GM23338 (cell line): ENCODE results near the gene FKBP5. TPM values are rescaled to one million over a fixed set of nuclear protein-coding genes. Genes with fewer than 3 reads are reported as not detected.

Source experiments
- ATAC-seq: fragments of 200-7000 bp; cut with Tn5 transposase; 3 replicates; pipeline ENCODE4 v1.9.1; 2020
- DNase-seq: peaks from one replicate; pipeline ENCODE4 v3.0.0-alpha.2; 2015; ENCODE audit warnings: low spot score
- H2AFZ ChIP-seq: fragments of 200-600 bp; sonication (generic); 2 replicates; pipeline ENCODE4 v1.8.0; 2016; ENCODE audit warnings: antibody characterized with exemption, mild to moderate bottlenecking, moderate library complexity
- H3F3A ChIP-seq: fragments of 200-600 bp; sonication (generic); replicated peaks from 2 replicates; pipeline ENCODE4 v1.8.0; 2017; ENCODE audit warnings: antibody characterized with exemption, mixed run types, low read depth
- H3K27ac ChIP-seq: fragments of 200-600 bp; sonication (generic); 2 replicates; pipeline ENCODE4 v1.6.1; 2016; ENCODE audit warnings: low read depth
- H3K27me3 ChIP-seq: fragments of 200-600 bp; sonication (generic); 2 replicates; pipeline ENCODE4 v1.8.0; 2016; ENCODE audit warnings: mild to moderate bottlenecking, mixed run types, moderate library complexity; ENCODE audit not compliant: insufficient read depth
- H3K36me3 ChIP-seq: fragments of 200-600 bp; sonication (generic); 2 replicates; pipeline ENCODE4 v1.8.0; 2016; ENCODE audit warnings: mild to moderate bottlenecking; ENCODE audit not compliant: insufficient read depth
- H3K4me1 ChIP-seq: fragments of 200-600 bp; sonication (generic); 2 replicates; pipeline ENCODE4 v1.8.0; 2016; ENCODE audit warnings: mild to moderate bottlenecking, moderate library complexity; ENCODE audit not compliant: insufficient read depth
- H3K4me2 ChIP-seq: fragments of 200-600 bp; sonication (generic); 2 replicates; pipeline ENCODE4 v1.7.1; 2017; ENCODE audit warnings: mixed run types
- H3K4me3 ChIP-seq: fragments of 200-600 bp; sonication (generic); 2 replicates; pipeline ENCODE4 v1.6.1; 2016; ENCODE audit warnings: mixed run types
- H3K79me2 ChIP-seq: fragments of 200-600 bp; sonication (generic); replicated peaks from 2 replicates; pipeline ENCODE4 v1.8.0; 2017; ENCODE audit warnings: mild to moderate bottlenecking; ENCODE audit not compliant: insufficient read depth
- H3K9me2 ChIP-seq: fragments of 200-600 bp; sonication (generic); 2 replicates; pipeline ENCODE4 v1.8.0; 2017; ENCODE audit not compliant: insufficient read depth
- H4K20me1 ChIP-seq: fragments of 200-600 bp; sonication (generic); replicated peaks from 2 replicates; pipeline ENCODE4 v1.8.0; 2017; ENCODE audit warnings: mild to moderate bottlenecking; ENCODE audit not compliant: insufficient read depth
- H3K27ac Mint-ChIP-seq: 2 replicates; pipeline ENCODE4 v1.8.0; 2020; ENCODE audit warnings: inconsistent platforms, mild to moderate bottlenecking, moderate library complexity, mixed read lengths
- H3K27me3 Mint-ChIP-seq: 3 replicates; pipeline ENCODE4 v1.8.0; 2022; ENCODE audit warnings: low read depth, mild to moderate bottlenecking, moderate library complexity, mixed read lengths, inconsistent platforms; ENCODE audit not compliant: insufficient read depth, poor library complexity
- H3K36me3 Mint-ChIP-seq: 3 replicates; pipeline ENCODE4 v1.8.0; 2021; ENCODE audit warnings: low read depth, mild to moderate bottlenecking, inconsistent platforms, moderate library complexity, mixed read lengths
- H3K4me1 Mint-ChIP-seq: 3 replicates; pipeline ENCODE4 v1.8.0; 2020; ENCODE audit warnings: mild to moderate bottlenecking, inconsistent platforms, mixed read lengths
- H3K4me3 Mint-ChIP-seq: 3 replicates; pipeline ENCODE4 v1.8.0; 2021; ENCODE audit warnings: moderate library complexity, mild to moderate bottlenecking, inconsistent platforms, mixed read lengths
- H3K9me3 Mint-ChIP-seq: 3 replicates; pipeline ENCODE4 v1.8.0; 2020; ENCODE audit warnings: moderate library complexity, mild to moderate bottlenecking, inconsistent platforms, mixed read lengths
- CREB1 ChIP-seq: fragments of 250-450 bp; sonication (Bioruptor Pico); IDR thresholded peaks from 2 replicates; pipeline ENCODE4 v1.5.0; 2020; ENCODE audit warnings: low read depth, mild to moderate bottlenecking, moderate library complexity
- CTCF ChIP-seq, 2 experiments: fragments of 200-600 bp in 1 of 2; sonication (generic) in 1 of 2; conservative IDR thresholded peaks; 2 replicates each; pipeline versions ENCODE4 v1.5.1 to v1.6.1; 2016 to 2017; ENCODE audit warnings: antibody characterized with exemption in 2 of 2, low read depth in 2 of 2, mild to moderate bottlenecking in 2 of 2, moderate library complexity in 1 of 2
- EZH2 ChIP-seq: fragments of 200-600 bp; sonication (generic); IDR thresholded peaks from one replicate; pipeline ENCODE4 v1.8.0; 2017; ENCODE audit warnings: antibody characterized with exemption, mild to moderate bottlenecking, low read depth; ENCODE audit not compliant: unreplicated experiment
- EZH2phosphoT487 ChIP-seq: fragments of 200-600 bp; sonication (generic); IDR thresholded peaks from one replicate; pipeline ENCODE4 v1.8.1; 2018; ENCODE audit warnings: antibody characterized with exemption; ENCODE audit not compliant: unreplicated experiment
- JUNB ChIP-seq: IDR thresholded peaks from one replicate; pipeline ENCODE4 v1.6.1; 2016; ENCODE audit warnings: antibody characterized with exemption; ENCODE audit not compliant: unreplicated experiment
- NANOG ChIP-seq: IDR thresholded peaks from 2 replicates; pipeline ENCODE4 v1.6.1; 2016; ENCODE audit warnings: antibody characterized with exemption, borderline replicate concordance
- POLR2AphosphoS5 ChIP-seq: IDR thresholded peaks from 2 replicates; pipeline ENCODE4 v1.6.1; 2016; ENCODE audit warnings: antibody characterized with exemption, low read depth
- STAT1 ChIP-seq: IDR thresholded peaks from one replicate; pipeline ENCODE4 v1.6.1; 2016; ENCODE audit warnings: antibody characterized with exemption; ENCODE audit not compliant: unreplicated experiment
- ZNF114 ChIP-seq: fragments of 250-450 bp; sonication (Bioruptor Pico); IDR thresholded peaks from 2 replicates; pipeline ENCODE4 v1.5.0; 2020; ENCODE audit warnings: mild to moderate bottlenecking, moderate library complexity
- ZNF331 ChIP-seq: fragments of 250-450 bp; sonication (Bioruptor Pico); IDR thresholded peaks from 2 replicates; pipeline ENCODE4 v1.5.0; 2020; ENCODE audit warnings: low read depth, mild to moderate bottlenecking, moderate library complexity
- ZNF462 ChIP-seq: fragments of 250-450 bp; sonication (Bioruptor Pico); IDR thresholded peaks from 2 replicates; pipeline ENCODE4 v1.5.0; 2020; ENCODE audit warnings: mild to moderate bottlenecking, moderate library complexity
- polyA plus RNA-seq: library from polyadenylated mRNA; unstranded; fragments of >200 nt; fragmentation: Nextera tagmentation; extraction: Ambion mirVana; gene quantifications from 2 replicates; pipeline ENCODE4 v1.2.1, GENCODE V29; 2016
- total RNA-seq: library from RNA; depleted of rRNA; stranded (reverse); fragments of >200 nt; shearing (Covaris generic); gene quantifications from 2 replicates; pipeline ENCODE4 v1.2.3, GENCODE V29; 2014
- TF ChIP-seq, protein P1 (sequence below): IDR thresholded peaks from one replicate; pipeline ENCODE4 v1.6.1; 2018; ENCODE audit warnings: antibody characterized with exemption; ENCODE audit not compliant: unreplicated experiment
- TF ChIP-seq, protein P2 (sequence below): IDR thresholded peaks from 2 replicates; pipeline ENCODE4 v1.6.1; 2016; ENCODE audit warnings: antibody characterized with exemption

Gene FKBP5
- total and polyA plus RNA-seq, 2 experiments from 2014 or later = 19.8 to 28.6 TPM

- Histone ChIP-seq H3K27ac (no peak overlapping the region), H3K9me2 (no peaks in the 10 kb centered on the region), H3K79me2 (no peaks in the 10 kb centered on the region), H3K27me3 (no peaks in the 10 kb centered on the region), H3K4me3 (no peak overlapping the region), H3K4me1 (peaks cover 22% of the 10 kb centered on the region; the same call in 1 of the 2 replicates), H3K4me2 (no peak overlapping the region), H2AFZ (peak overlapping the region; percentile 74), H3F3A (no peaks in the 10 kb centered on the region), H4K20me1 (no peaks in the 10 kb centered on the region), H3K36me3 (no peaks in the 10 kb centered on the region)
- Mint-ChIP-seq H3K27ac (no peak overlapping the region), H3K27me3 (peaks cover 5% of the 10 kb centered on the region), H3K9me3 (peaks cover 15% of the 10 kb centered on the region), H3K36me3 (peaks cover 13% of the 10 kb centered on the region), H3K4me3 (no peak overlapping the region), H3K4me1 (peaks cover 20% of the 10 kb centered on the region)
- ATAC-seq (no peak), DNase-seq (no peak)
- TF ChIP-seq STAT1 (no peak), ZNF114 (CRISPR knock-in tag) (no peak), NANOG (no peak), POLR2AphosphoS5 (no peak), CTCF (conservative IDR thresholded peaks at IDR 0.05; ENCODE audit: low read depth in 2 of 2) (no peak), JUNB (no peak), CREB1 (CRISPR knock-in tag) (no peak), EZH2phosphoT487 (no peak), ZNF331 (CRISPR knock-in tag) (no peak), ZNF462 (CRISPR knock-in tag) (no peak), EZH2 (no peak)
- TF ChIP-seq, protein P1, sequence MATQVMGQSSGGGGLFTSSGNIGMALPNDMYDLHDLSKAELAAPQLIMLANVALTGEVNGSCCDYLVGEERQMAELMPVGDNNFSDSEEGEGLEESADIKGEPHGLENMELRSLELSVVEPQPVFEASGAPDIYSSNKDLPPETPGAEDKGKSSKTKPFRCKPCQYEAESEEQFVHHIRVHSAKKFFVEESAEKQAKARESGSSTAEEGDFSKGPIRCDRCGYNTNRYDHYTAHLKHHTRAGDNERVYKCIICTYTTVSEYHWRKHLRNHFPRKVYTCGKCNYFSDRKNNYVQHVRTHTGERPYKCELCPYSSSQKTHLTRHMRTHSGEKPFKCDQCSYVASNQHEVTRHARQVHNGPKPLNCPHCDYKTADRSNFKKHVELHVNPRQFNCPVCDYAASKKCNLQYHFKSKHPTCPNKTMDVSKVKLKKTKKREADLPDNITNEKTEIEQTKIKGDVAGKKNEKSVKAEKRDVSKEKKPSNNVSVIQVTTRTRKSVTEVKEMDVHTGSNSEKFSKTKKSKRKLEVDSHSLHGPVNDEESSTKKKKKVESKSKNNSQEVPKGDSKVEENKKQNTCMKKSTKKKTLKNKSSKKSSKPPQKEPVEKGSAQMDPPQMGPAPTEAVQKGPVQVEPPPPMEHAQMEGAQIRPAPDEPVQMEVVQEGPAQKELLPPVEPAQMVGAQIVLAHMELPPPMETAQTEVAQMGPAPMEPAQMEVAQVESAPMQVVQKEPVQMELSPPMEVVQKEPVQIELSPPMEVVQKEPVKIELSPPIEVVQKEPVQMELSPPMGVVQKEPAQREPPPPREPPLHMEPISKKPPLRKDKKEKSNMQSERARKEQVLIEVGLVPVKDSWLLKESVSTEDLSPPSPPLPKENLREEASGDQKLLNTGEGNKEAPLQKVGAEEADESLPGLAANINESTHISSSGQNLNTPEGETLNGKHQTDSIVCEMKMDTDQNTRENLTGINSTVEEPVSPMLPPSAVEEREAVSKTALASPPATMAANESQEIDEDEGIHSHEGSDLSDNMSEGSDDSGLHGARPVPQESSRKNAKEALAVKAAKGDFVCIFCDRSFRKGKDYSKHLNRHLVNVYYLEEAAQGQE = no peak
- TF ChIP-seq, protein P2, sequence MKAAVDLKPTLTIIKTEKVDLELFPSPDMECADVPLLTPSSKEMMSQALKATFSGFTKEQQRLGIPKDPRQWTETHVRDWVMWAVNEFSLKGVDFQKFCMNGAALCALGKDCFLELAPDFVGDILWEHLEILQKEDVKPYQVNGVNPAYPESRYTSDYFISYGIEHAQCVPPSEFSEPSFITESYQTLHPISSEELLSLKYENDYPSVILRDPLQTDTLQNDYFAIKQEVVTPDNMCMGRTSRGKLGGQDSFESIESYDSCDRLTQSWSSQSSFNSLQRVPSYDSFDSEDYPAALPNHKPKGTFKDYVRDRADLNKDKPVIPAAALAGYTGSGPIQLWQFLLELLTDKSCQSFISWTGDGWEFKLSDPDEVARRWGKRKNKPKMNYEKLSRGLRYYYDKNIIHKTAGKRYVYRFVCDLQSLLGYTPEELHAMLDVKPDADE = no peak
Observed at GRCh38 chr6:35564733-35565132, 124.0 kb downstream of the FKBP5 start.
